ENCODE measurements around the gene UBA7.

- TF ChIP-seq POLR2AphosphoS5 (IDR thresholded peaks at IDR 0.05) (no peak), CTCF (IDR thresholded peaks at IDR 0.05) (no peak), POLR2A (IDR thresholded peaks at IDR 0.05) (no peak)
Observed at GRCh38 chr3:49801160-49801559, 12.6 kb downstream of the UBA7 start.

Data from transverse colon (tissue), 4 donors.